Amygdala (tissue), 56 donors: ENCODE results near the gene SREBF2.

Source experiments
- DNase-seq, 56 donors: peaks; one replicate each; lab custom pipeline; 2025; lab: John Stamatoyannopoulos, UW

Gene SREBF2

DNA sequence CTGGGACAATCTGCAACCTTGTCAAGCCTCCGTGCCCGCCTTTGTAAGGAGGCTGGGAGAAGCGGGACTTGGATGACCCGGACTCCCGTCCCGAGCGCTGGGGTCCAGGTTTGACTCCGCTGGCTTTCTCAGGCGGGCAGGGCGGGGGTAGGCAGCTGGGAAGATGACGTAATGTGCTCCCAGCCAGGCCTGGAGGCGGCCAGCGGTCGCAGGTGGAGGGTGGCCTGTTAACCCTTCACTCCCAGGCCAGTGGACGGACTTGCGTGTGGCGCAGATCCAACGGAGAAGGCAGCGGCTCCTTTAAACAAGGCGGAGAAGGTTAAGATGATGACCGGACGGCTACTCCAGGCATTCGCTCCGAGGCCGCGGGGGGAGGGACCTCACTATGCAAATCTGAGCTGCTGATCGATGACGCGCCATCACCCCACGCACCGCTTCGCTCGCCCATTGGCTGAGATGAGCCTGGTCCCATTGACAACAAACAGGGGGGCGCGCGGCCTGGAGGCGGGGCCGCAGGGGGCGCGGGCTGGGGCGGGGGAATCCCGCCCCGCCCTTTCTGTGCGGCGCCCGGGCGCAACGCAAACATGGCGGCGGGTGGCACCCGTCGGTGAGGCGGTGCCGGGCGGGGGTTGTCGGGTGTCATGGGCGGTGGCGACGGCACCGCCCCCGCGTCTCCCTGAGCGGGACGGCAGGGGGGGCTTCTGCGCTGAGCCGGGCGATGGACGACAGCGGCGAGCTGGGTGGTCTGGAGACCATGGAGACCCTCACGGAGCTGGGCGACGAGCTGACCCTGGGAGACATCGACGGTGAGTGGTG is at the start of gene SREBF2:
SREBF2 (plus strand) TSS at position 553 of the 816 bp plus-strand sequence; CDS start at position 719, 166 bp downstream.
- DNase-seq = peak; percentile 94 to 100 (median 99)

DNA sequence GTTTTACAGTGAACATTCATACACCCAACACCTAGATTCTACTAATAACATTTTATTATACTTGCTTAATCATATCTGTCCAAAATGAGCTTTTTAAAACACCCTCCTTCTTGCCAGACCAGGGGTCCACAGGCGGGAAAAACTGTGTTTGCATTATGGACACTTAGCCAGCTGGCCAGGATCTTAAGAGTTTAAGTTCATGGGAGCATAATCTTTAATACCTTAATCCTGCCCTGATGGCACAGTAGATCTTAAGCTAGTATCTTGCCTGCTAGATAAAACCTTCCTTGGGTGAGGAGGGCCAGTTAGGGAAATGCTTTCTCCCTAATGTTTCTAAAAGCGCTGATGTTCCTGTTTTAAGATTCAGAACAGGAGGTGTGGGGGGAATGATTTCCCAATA is 45.6 kb upstream of the SREBF2 start:
- no peak for DNase-seq

DNA sequence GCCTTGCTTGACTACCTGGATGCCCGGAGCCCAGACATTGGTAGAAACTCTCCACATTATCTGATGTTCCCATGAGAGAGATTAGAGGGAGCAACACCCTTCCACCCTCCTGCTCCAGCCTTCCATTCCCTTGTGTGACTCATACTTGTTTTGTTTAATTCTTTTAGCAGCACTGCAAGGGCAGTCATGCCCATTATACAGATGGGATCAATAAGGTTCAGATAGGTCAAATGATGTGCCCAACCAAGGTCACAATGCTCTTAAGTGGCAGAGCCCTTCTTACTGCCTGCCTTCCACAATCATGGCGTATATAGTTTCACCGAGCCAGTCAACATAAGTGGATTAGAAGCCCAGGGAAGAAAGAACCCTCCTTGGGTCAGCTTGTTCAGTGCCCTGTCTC is 39.0 kb upstream of the SREBF2 start:
- DNase-seq = no peak

DNA sequence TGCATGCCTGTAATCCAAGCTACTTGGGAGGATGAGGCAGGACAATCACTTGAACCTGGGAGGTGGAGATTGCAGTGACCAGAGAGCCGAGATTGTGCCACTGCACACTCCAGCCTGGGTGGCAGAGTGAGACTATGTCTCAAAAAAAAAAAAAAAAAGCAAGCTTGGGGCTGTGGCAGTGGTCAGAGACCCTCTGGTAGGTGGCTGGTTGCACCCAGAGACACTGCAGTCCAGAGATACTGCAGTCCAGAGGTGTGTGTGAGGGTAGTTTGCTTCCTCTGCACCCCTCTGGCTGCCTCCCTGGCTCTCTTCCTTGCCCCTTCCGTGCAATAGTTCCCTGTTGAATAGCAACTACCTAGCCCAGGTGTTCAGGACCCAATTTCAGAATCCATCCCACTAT is 34.2 kb upstream of the SREBF2 start:
- DNase-seq = no peak

DNA sequence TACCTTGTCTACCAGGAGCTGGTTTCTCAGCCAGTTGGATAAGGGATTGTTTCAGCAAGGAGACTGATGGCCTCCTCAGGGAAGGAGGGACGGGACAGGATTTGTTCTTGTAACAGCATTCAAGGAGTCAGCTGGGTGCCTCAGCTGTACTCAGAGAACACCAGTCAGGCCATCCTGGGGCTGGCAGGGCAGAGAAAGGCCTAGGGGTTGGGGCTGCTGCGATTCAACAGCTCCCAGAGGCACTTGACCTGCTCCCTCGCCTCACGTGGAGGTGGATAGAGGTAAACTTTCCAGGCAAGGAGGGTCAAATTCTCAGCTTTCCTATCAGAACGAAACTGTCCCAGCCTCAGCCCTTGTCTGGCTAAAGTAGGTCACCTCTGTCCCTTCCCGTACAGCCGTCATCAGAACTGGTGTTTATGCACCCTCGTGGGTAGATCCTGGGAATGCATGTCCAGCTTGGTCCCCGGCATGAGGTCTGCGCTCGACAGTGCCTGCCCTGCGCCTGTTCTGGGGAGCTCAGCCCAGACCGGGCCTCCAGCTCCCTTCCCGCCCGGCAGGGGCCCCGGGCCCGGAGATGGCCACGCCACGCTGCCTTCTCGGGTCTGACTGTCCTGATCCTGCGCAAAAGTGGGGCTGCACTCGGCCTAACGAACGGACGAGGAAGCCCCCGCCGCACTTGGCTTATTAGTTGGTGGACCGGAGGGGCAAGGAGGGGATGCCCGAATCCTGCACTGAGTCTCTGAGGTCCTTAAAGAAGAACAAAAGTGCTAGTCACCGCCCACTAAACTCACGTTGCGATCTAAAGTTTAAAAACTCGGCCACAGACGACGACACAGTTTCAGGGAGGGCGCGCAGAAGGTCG is 33.2 kb upstream of the SREBF2 start:
- DNase-seq = peak in 31 of 56 donors; percentile 8 to 69 (median 47)

DNA sequence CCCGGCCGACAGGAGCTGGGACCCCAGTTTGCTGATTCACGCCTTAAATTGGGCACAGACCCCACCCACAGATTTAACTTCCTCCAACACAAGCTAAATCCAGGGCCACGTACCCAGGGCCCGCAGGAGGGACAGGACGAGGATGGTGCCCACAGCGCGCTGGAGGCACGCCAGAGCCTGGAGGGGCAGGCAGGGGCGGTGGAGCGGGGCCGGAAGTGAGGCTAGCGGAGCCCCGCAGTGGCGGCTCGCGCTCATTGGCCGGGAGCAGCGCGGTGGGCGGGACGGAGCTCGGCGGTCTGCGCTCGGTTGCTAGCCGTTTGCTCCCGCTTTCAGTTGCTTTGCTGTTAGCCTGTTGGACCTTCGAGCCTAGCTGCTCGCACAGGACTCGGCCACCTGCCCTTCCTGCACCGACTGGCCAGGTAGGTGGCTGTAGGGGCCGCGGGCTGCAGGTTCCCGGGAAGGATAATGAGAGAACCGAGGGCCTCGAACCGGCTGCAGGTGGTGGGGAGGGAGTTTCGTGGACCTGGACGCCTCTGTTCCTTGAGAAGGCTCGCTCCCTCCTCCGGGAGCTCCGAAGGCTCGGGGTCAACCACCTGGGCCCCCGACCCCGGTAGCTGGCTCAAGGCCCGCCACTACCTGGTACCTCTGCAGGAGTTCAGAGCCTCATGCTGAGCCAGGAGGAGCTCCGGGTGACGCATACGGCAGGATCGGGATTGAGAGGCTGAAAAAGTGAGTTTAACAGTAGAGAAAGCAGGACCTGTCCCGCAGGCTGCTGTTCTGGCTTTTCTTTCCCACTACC is 32.4 kb upstream of the SREBF2 start, which contains the start of gene CCDC134:
CCDC134 (plus strand) TSS at position 332 of the 799 bp plus-strand sequence. CDS start 8,212 bp downstream, outside the sequence.
- peak; percentile 32 to 93 (median 80) for DNase-seq

DNA sequence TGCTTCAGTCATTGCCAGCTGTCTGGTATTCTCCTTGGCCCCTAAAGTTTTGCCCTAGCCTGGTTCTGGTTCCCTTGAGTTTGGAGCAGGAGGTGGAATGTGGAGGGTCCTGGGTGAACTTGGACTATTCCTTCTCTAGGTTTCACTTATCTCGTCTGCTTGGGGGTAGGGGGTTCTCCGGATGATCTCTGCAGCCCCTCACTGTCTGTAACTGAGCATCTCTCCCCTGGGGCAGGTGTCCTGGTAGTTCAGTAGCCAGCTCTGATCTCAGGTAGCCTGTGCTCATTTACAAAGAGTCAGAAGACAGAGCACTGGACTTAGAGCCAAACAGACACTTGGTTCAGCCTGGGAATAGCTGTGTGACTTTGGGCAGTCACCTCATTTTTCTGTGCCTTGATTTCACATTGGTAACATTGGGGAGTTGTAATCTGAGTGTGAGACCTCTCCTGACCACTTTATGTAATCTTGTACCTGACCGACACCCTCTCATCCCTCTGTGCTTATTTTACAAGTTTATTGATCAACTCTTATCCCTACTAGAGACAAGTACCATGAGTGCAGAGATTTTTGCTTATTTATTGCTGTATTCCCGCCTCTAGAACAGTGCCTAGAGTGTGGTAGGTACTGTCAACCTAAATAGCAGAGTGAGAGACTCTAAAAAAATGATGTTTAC is 31.6 kb upstream of the SREBF2 start:
- DNase-seq = no peak

DNA sequence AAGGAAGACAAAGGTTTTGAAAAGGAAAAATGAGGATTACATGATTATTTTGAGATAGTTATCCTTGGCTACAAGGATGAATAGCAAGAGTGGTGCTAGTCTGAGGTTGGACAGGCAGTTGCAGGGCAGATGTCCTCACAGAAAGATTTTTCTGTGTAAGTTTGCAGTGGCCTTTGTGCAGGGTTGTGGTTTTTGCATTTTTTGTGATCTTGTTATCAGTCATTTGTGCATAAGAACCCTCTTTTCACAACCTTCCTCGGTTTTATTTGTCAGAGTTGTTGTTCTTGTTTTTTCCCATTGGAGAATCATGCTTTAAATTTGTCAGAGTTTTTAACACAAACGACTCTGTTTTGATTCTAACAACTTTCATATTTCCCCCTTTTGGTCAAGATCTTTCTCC is 31.0 kb upstream of the SREBF2 start:
- DNase-seq = no peak

DNA sequence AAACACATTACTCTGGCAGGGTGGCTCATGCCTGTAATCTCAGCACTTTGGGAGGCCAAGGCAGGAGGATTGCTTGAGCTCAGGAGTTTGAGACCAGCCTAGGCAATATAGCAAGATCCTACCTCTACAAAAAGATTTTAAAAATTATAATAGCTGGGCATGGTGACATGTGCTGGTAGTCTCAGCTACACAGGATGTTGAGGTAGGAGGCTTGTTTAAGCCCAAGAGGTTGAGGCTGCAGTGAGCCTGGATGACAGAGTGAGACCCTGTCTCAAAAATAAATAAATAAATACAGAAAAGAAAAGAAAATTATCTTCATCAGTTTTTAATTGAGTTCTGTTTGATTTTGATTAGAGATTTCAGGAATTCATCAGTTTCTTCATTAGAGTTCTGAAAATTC is 27.3 kb upstream of the SREBF2 start:
- DNase-seq = no peak

DNA sequence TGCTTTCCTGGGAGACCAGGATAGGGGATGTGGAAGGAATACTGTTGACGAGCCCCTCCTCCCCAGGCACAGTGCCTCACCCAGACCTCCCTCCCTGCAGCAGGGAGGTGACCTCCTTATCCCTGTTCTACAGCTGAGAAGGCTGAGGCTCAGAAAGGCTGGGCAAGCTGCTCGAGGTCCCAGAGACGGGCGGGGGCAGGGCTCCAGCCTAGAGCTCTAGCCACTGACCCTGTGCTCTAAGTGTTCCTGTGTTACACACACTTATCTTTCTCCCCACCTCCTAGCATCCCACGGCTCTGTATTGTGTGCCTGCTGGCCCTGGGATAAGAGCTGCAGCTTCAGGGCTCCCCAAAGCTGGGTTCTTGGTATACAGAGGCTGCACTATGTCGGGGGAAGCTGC is 24.5 kb upstream of the SREBF2 start:
- no peak for DNase-seq

DNA sequence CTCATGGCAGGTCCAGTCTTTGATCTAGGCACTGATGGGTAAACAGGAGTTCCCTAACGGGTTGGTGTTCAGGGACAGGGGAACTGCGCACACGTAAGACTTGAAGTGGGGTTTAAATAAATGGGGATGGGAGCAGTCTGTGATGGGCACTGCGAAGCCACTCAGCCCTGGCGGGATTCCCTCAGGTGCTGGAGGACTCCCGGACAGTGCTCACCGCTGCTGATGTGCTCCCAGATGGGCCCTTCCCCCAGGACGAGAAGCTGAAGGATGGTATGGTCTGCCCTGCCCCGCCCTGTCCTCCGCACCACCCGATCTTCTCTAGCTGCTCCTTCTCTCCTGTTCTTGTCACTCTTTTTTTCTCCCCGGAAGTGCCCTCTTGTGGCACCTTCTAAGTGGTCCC is 22.9 kb upstream of the SREBF2 start:
- no peak for DNase-seq

DNA sequence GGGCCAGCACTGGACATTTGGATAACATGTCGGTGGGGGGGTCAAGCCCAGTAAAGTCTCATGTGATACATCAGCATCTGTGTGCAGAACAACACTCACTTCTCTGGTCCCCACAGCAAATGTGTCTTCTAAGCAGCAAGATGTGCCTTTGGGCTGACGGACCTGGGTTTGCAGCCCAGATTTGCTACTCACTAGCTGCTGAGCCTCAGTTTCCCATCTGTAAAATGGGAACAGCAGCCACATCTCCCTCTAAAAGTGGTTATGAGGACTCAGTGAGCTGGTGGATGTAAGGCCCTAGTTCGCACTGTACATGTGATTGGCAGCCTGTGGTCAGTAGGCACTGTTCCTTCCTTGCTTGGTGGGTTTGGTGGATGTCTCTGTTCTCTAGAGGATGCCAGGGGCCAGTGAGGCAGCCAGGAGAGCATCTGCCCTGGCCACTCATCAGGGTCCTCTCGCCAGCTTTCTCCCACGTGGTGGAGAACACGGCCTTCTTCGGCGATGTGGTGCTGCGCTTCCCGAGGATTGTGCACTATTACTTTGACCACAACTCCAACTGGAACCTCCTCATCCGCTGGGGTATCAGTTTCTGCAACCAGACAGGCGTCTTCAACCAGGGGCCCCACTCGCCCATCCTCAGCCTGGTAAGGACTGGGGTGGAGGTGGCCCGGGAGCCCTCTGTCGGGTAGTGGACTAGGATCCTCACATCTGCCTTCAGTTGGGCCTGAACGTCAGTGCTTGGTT is 19.9 kb upstream of the SREBF2 start:
- no peak for DNase-seq

DNA sequence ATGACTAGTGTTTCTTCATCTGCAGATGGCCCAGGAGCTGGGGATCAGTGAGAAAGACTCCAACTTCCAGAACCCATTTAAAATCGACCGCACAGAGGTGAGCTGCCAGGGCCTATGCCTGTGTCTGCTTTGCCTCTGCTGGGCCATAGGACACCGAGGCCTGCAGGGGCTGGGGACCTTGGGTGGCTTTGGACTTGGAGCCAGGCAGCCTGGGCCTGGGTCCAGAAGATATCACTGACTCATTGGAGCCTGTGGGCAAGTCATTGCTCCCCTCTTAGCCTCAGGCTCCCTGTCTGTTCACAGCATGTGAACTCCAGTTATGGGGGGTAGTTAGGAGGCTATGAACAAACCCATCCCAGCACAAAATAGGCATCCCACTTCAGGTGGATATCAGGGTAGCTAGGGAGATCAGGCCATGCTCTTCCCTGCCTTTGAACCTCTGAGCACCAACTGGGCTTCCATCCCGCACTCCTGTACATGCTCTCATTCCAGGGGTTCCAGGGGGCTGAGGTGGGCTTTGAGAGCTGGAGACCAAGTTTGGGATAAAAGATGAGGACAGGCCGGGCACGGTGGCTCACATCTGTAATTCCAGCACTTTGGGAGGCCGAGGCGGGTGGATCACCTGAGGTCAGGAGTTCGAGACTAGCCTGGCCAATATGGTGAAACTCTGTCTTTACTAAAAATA is 19.0 kb upstream of the SREBF2 start:
- no peak for DNase-seq

DNA sequence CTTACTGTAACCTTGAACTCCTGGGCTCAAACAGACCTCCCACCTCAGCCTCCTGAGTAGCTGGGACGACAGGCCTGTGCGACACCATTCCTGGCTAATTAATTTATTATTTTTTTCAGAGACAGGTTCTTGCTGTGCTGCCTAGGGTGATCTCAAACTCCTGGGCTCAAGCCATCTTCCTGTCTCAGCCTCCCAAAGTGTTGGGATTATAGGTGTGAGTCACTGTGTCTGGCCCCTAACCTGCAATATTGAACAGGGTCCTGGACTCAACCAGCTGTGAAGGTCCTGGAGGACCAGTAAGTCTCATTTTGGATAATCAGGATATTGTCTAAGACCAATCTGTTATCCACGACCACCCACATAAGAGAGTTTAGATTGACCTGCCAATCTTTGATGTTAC is 17.2 kb upstream of the SREBF2 start:
- no peak for DNase-seq

DNA sequence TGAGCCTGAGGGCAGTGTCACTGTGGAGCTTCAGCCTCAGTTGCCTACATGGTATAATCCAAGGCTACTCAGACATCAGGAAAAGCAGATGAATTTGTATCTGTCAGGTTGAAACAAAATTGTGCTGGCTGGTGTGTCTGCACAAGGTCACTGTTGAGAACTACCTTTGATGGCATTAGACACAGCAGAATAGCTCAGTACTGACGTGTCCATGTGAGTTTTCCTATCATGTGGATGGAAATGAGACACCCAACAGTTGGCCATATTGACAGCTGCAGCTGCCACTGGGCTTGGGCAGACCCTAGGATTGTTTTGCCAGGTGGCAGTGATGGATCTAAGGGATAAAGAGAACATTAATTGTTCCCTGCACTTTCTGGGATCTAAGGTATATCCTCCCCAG is 16.7 kb upstream of the SREBF2 start:
- no peak for DNase-seq

DNA sequence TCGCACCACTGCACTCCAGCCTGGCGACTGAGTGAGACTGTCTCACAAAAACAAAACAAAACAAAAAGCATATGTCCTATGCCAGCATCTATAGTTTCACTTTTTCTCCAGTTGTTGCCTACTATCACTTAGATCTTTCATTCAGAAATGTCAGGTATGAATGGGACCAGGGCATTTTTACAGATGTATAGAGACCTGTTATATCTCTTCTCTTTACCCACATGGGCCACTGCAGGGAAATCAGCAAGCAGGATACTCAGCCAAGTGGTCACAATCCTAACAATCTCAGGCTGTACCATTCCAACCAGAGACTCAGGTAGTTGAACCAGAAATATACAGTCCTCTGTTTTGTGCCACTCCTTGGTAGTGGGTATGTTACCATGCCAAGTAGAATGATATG is 16.0 kb upstream of the SREBF2 start:
- no peak for DNase-seq

DNA sequence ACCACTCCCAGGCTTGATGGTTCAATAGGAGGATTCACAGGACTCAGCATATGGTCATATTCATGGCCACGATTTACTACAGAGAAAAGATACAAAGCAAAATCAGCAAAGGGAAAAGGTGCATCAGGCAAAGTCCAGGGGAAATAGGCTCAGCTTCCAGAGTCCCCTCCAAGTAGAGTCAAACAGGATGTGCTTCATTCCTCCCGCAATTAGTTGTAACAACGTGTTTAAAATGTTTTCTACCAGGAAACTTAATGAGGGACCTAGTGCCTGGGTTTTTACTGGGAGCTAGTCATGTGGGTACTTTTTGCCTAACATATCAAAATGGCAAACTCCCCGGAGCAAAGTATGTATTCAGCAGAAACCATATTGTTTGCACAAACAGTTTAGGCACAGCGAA is 14.9 kb upstream of the SREBF2 start:
- DNase-seq = no peak

DNA sequence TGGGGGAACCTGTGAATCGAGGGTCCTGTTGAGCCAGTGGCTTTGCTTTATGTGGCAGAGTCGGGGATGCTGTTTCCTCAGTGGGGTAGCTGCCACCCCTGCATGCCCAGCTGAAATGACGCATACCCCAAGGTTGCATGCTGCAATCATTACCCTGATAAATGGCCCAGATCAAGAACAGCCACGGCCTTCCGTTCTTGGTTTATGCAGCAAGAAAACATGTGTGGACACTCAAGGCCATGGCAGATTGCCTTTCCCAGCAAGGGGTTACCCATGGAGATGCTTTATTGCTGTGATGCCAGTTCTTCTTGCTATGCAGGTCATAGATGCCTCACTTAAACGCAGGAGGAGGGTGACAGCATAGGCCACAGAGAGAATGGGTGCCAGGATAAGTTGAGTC is 14.3 kb upstream of the SREBF2 start:
- no peak for DNase-seq

DNA sequence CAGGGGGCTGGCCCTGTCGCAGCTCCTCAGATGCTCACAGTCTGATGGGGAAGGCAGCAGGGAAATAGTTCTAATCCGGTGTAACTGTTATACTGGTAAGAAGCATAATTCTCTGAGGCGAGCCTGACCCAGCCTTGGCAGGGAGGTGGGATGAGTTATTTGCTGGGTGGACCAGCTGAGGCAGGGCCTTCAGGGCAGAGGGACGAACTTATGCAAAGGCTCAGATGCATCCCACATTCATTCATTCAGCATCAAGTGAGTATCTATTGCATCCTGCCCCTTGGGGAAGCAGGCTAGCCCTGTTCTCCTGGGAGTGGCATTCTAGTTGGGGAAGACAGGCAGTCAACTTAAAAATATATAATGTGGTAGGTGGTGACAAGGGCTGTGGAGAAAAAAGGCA is 13.6 kb upstream of the SREBF2 start:
- DNase-seq = no peak
